OCI-LY7 (cell line): Measurements from ENCODE around the gene TLL2.

Experiments
- EZH2phosphoT487 ChIP-seq: fragments of 200-600 bp; sonication (generic); IDR thresholded peaks from 2 replicates; pipeline ENCODE4 v1.6.1; 2018; ENCODE audit warnings: low read depth, borderline replicate concordance, mild to moderate bottlenecking, mixed run types, antibody characterized with exemption, low read length, moderate library complexity, mixed read lengths
- TF ChIP-seq, protein P1 (sequence below): fragments of 200-600 bp; sonication (generic); conservative IDR thresholded peaks from 2 replicates; pipeline ENCODE4 v1.5.1; 2014; ENCODE audit warnings: mild to moderate bottlenecking, antibody characterized with exemption, low read length, moderate library complexity, mixed read lengths

GRCh38 chr10:96346295-96346694, 167.4 kb downstream of the TLL2 start:
- TF ChIP-seq, protein P1, sequence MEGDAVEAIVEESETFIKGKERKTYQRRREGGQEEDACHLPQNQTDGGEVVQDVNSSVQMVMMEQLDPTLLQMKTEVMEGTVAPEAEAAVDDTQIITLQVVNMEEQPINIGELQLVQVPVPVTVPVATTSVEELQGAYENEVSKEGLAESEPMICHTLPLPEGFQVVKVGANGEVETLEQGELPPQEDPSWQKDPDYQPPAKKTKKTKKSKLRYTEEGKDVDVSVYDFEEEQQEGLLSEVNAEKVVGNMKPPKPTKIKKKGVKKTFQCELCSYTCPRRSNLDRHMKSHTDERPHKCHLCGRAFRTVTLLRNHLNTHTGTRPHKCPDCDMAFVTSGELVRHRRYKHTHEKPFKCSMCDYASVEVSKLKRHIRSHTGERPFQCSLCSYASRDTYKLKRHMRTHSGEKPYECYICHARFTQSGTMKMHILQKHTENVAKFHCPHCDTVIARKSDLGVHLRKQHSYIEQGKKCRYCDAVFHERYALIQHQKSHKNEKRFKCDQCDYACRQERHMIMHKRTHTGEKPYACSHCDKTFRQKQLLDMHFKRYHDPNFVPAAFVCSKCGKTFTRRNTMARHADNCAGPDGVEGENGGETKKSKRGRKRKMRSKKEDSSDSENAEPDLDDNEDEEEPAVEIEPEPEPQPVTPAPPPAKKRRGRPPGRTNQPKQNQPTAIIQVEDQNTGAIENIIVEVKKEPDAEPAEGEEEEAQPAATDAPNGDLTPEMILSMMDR: no peak
- no peak for TF ChIP-seq EZH2phosphoT487
